ENCODE measurements around the gene AMOTL2.

GRCh38 chr3:134340982-134341365 lies 33.3 kb downstream of the AMOTL2 start:
- TF ChIP-seq BHLHE40 (IDR thresholded peaks at IDR 0.05; ENCODE audit: low read length): no peak
- TF ChIP-seq CTCF (IDR thresholded peaks at IDR 0.05 in 2 of 3, conservative IDR thresholded peaks at IDR 0.05 in 1 of 3; ENCODE audit: insufficient read depth in 2 of 3, low read depth in 1 of 3, low read length in 3 of 3): no peak

Data from K562 (cell line).